ENCODE results near the gene SEL1L. TPM values are rescaled to one million over a fixed set of nuclear protein-coding genes. Genes with fewer than 3 reads are reported as not detected.
"Not testable (repeated sequence)": the region's sequence is repeated elsewhere in the genome, so short reads cannot be mapped to it uniquely, and the experiment has no call there.

Gene SEL1L
- total RNA-seq, 1 experiment from 2014 or later, result 62.1 TPM

DNA sequence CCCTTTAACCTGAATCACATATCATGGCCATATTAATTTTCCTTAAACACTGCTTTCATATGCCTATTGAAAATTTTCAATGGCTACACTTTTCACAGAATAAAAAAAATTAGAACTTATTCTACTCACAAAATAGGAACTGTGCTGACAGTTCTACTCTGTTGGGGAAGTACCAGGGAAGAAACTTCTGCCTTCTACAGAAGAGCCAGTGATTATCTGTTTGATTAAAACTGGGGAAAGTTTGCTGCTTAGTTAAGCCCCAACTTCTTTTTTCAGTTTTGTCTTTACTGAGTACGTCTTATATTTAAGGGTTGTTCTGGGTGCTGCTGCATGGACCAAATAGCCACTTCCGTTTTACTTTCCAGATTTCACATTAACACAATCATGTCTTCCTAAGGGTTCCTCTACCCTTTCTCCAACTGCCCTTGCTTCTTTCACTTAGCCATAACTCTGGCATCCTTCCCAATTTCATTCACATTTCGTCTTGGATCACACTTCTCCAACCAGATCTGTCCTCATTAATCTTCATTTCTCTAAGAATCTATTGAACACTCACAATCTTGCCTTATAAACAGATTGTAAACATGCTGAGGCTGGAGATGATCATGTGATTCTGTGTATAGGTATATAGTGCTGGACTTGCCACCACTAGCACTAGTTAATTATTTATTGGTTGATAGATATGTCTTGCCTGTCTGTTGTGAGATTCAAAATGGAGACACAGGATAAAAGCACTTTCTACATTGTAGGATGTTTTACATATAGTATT is 1.9 kb upstream of the SEL1L start:
- in situ Hi-C loops (cut with HindIII; ENCODE audit: low pct_unique_long_range_greater_than_20kb, low sequenced_read_pairs), result no loop called here
- DNase-seq (ENCODE audit: low read depth, low spot score), result no peak

GRCh38 chr14:81534510-81535074 is 939 bp upstream of the SEL1L start:
- in situ Hi-C loops (cut with HindIII; ENCODE audit: low pct_unique_long_range_greater_than_20kb, low sequenced_read_pairs), result no loop called here
- DNase-seq (ENCODE audit: low read depth, low spot score), result no peak

- no peak for DNase-seq (ENCODE audit: low read depth, low spot score)
- in situ Hi-C loops (cut with HindIII; ENCODE audit: low pct_unique_long_range_greater_than_20kb, low sequenced_read_pairs), result no loop called here
These were observed 479 bp downstream of the SEL1L start for GRCh38 chr14:81533212-81533535.

DNA sequence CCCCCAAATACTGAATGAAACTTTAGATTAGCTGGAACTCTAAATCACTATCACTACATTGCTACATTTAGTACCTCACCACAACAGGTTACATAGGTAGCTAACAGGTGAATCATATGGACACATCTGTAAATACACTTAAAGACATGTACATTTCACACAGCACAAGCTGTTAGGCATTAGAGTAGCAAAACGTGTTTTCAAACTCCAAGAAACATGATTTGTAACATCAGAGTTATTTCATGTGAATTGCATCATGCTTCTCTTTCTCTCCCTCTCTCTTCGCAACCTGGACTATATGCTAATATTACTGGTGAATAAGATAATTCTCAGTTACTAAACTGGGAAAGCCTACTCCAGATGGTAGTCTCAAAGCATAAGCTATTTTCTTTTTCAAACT is 4.3 kb downstream of the SEL1L start:
- in situ Hi-C loops (cut with HindIII; ENCODE audit: low pct_unique_long_range_greater_than_20kb, low sequenced_read_pairs), result no loop called here
- no peak for DNase-seq (ENCODE audit: low read depth, low spot score)

- no peak for DNase-seq (ENCODE audit: low read depth, low spot score)
- in situ Hi-C loops (cut with HindIII; ENCODE audit: low pct_unique_long_range_greater_than_20kb, low sequenced_read_pairs), result no loop called here
These were observed 8.5 kb downstream of the SEL1L start for GRCh38 chr14:81525129-81525528.

DNA sequence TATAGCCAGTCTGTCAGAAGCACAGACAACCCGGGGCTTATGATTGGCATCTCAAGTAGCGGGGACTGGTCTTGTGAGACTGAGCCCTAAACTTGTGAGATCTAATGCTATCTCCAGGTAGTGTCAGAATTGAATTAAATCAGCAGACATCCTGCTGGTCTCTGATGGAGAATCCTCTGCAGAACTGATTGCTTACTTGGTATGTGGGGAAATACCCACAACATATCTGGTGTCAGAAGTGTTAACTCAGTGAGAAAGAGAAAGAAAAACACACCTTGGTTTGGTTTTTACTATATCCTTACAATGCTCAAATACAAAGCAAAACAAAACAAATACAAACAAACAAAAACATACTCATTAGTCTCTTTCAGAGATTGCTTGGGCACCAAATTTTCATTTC is 10.0 kb downstream of the SEL1L start:
- in situ Hi-C loops (cut with HindIII; ENCODE audit: low pct_unique_long_range_greater_than_20kb, low sequenced_read_pairs), result no loop called here
- DNase-seq (ENCODE audit: low read depth, low spot score), result no peak

- in situ Hi-C loops (cut with HindIII; ENCODE audit: low pct_unique_long_range_greater_than_20kb, low sequenced_read_pairs), result no loop called here
- DNase-seq (ENCODE audit: low read depth, low spot score), result no peak
These were observed 10.6 kb downstream of the SEL1L start for GRCh38 chr14:81523016-81523415.

GRCh38 chr14:81521356-81521755 is 12.3 kb downstream of the SEL1L start:
- DNase-seq (ENCODE audit: low read depth, low spot score), result no peak
- in situ Hi-C loops (cut with HindIII; ENCODE audit: low pct_unique_long_range_greater_than_20kb, low sequenced_read_pairs), result no loop called here

DNA sequence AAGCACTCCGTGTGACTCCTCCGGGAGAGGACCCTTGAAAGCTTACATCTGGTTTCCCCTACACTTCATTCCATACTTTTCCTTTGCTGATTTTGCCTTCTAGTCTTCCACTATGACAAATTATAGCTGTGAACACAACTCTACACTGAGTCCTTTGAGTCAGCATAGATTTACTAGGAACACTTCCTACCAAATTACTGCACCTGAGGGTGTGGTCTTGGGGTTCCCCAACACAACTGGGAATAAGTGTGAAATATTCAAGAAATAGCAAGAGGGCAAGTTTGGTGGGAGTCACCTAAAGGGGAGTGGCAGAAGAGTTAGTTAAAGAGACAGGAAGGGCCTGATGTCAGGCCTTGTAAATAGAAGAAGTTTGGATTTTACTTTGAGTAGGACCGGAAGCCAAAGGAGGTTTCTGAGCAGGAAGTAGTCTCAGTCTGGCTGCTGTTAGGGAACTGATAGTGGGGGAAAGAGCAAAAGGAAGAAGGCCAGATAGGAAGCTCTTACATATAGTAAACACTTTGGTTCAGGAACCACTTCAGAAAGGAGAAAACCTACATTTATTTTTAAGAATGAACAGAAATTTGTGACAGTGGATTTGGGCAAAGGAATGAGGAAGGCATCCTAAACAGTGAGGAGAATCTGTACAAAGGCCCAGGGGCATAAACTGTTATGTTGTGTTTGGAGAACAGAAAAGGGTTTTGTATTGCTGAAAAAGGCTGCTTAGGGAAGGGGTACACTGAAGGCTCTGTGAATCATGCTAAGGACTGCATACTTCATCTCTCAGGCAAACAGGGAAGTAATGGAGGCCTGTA is 14.2 kb downstream of the SEL1L start:
- in situ Hi-C loops (cut with HindIII; ENCODE audit: low pct_unique_long_range_greater_than_20kb, low sequenced_read_pairs), result no loop called here
- DNase-seq (ENCODE audit: low read depth, low spot score), result peak; percentile 66

DNA sequence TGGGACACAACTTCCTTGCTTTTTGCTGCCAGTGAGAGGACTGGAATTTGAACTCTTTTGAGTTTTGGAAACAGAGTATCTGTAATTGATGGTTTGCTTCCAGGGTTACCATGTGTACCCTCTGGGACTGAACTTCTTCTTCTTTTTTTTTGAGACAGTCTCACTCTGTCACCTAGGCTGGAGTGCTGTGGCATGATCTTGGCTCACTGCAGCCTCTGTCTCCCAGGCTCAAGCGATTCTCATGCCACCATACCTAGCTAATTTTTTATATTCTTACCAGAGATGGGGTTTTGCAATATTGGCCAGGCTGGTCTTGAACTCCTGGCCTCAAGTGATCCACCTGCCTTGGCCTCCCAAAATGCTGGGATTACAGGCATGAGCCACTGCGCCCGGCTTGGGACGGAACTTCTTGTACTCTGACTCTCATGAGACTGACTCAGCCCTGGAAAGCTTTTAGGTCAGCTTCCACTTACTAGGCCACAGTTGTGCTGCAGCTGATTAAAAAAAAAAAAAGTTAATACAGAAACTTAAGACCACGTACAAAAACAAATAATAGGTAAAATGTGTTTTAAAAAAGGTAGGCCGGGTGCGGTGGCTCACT is 15.8 kb downstream of the SEL1L start:
- in situ Hi-C loops (cut with HindIII; ENCODE audit: low pct_unique_long_range_greater_than_20kb, low sequenced_read_pairs), result no loop called here
- DNase-seq (ENCODE audit: low read depth, low spot score), result no peak

DNA sequence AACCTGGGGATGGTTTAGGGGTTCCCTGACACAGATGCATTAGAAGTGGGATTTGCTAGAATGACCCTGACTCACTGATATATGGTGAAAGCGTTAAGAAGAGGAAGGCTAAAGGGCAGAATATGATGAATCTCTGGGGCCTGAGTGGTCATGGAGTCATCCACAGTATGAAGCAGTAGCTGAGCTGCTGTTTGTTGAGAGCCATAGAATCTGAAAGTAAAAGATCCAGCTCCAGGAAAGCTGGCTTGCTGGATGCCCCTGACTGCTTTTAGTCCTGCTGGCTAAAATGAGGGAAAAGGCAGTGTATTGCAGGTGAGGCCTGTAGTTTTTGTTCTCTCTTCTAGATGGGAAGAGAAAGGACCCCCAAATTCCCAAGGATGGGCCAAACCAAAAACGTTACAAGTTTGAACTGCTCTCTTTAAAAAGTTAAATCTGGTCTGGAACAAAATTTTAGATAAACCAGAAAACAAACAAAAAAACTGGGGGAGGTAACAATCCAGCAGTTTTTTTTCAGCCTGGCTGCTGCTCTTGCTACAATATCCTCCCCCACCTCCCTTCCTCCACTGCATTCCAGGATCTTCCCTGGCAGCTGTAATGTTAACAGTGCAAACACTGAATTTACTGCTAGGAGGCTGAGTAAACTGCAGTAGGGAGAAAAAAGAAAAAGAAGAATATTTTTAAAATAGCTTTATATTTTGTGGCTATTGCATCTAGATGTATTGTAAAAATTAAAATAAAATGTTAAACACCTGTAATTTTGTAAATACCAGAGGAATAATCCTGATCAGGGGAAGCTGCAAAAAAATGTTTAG is 16.5 kb downstream of the SEL1L start:
- in situ Hi-C loops (cut with HindIII; ENCODE audit: low pct_unique_long_range_greater_than_20kb, low sequenced_read_pairs), result no loop called here
- DNase-seq (ENCODE audit: low read depth, low spot score), result no peak

GRCh38 chr14:81515927-81516326 is 17.7 kb downstream of the SEL1L start:
- DNase-seq (ENCODE audit: low read depth, low spot score); in situ Hi-C loops (cut with HindIII; ENCODE audit: low pct_unique_long_range_greater_than_20kb, low sequenced_read_pairs): not testable (repeated sequence)

- in situ Hi-C loops (cut with HindIII; ENCODE audit: low pct_unique_long_range_greater_than_20kb, low sequenced_read_pairs); DNase-seq (ENCODE audit: low read depth, low spot score): not testable (repeated sequence)
These were observed 20.8 kb downstream of the SEL1L start for GRCh38 chr14:81512826-81513225.

- in situ Hi-C loops (cut with HindIII; ENCODE audit: low pct_unique_long_range_greater_than_20kb, low sequenced_read_pairs), result no loop called here
- no peak for DNase-seq (ENCODE audit: low read depth, low spot score)
These were observed 22.3 kb downstream of the SEL1L start for GRCh38 chr14:81511111-81511904.

GRCh38 chr14:81509838-81510452 is 23.7 kb downstream of the SEL1L start:
- DNase-seq (ENCODE audit: low read depth, low spot score), result peak; percentile 22
- in situ Hi-C loops (cut with HindIII; ENCODE audit: low pct_unique_long_range_greater_than_20kb, low sequenced_read_pairs), result no loop called here

GRCh38 chr14:81509321-81509720 is 24.3 kb downstream of the SEL1L start:
- in situ Hi-C loops (cut with HindIII; ENCODE audit: low pct_unique_long_range_greater_than_20kb, low sequenced_read_pairs), result no loop called here
- DNase-seq (ENCODE audit: low read depth, low spot score), result no peak

- DNase-seq (ENCODE audit: low read depth, low spot score), result no peak
- in situ Hi-C loops (cut with HindIII; ENCODE audit: low pct_unique_long_range_greater_than_20kb, low sequenced_read_pairs), result no loop called here
These were observed 27.2 kb downstream of the SEL1L start for GRCh38 chr14:81506487-81506886.

Measured in SK-MEL-5 (cell line).